ENCODE data around the gene PRKCD. TPM values are rescaled to one million over a fixed set of nuclear protein-coding genes. Genes with fewer than 3 reads are reported as not detected.
A peak's percentile ranks its signal among the peaks of the same experiment; 100 is the strongest.
"Not testable (repeated sequence)": the region's sequence is repeated elsewhere in the genome, so short reads cannot be mapped to it uniquely, and the experiment has no call there.

PRKCD gene
- total and polyA plus RNA-seq, 2 donors: 5.2 to 23.8 TPM

- Histone ChIP-seq H3K4me3 (ENCODE audit: low read depth, low read length) (no peak overlapping the region), H3K4me1 (ENCODE audit: insufficient read depth) (no peaks in the 10 kb centered on the region), H3K27ac (ENCODE audit: low read depth) (no peak overlapping the region), H3K36me3 (ENCODE audit: insufficient read depth) (no peaks in the 10 kb centered on the region)
- 83% methylated on average over 7 of the region's 7 CpGs for WGBS
- no peak for DNase-seq (ENCODE audit: extremely low spot score)
These were observed 14.6 kb upstream of the PRKCD start for GRCh38 chr3:53146319-53146891.

GRCh38 chr3:53147151-53147902 lies 13.7 kb upstream of the PRKCD start:
- DNase-seq (ENCODE audit: extremely low spot score): no peak
- 86% methylated on average over 11 of the region's 11 CpGs for WGBS
- Histone ChIP-seq H3K4me3 (ENCODE audit: low read depth, low read length) (no peak overlapping the region), H3K36me3 (ENCODE audit: insufficient read depth) (no peaks in the 10 kb centered on the region), H3K27ac (ENCODE audit: low read depth) (no peak overlapping the region), H3K4me1 (ENCODE audit: insufficient read depth) (no peaks in the 10 kb centered on the region)

DNA sequence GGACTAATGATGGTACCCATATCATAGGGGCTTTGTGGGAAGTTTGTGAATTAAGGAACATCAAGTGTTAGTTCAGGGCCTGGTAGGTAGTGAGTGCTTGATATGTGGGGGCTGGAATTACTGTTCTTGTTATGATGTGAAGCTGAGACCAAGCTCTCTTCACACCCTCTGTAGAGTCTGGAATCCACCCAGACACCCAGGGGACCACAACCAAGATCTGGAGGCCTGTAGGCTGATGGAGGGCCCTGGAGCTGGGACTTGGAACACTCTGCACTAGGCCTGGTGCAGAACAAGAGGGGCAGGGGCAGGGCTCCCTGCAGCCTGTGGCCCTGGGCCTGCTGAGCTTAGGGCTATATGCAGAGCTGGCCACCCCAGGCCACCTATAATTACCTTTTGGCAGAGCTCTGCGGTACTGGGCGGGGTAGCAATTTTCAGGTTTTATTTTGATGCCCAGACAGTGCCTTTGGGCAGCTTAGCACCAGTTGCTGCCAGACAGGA lies 13.1 kb upstream of the PRKCD start:
- Histone ChIP-seq H3K4me1 (ENCODE audit: insufficient read depth) (no peaks in the 10 kb centered on the region), H3K36me3 (ENCODE audit: insufficient read depth) (no peaks in the 10 kb centered on the region)
- WGBS: 83% methylated on average over 2 of the region's 2 CpGs

GRCh38 chr3:53149006-53149690 lies 11.9 kb upstream of the PRKCD start:
- no peak for DNase-seq (ENCODE audit: extremely low spot score)
- H3K27ac ChIP-seq (ENCODE audit: low read depth): no peak overlapping the region
- 88% methylated on average over 13 of the region's 13 CpGs for WGBS
- H3K36me3 ChIP-seq (ENCODE audit: insufficient read depth): no peaks in the 10 kb centered on the region
- H3K4me3 ChIP-seq (ENCODE audit: low read depth, low read length): no peak overlapping the region
- H3K4me1 ChIP-seq (ENCODE audit: insufficient read depth): no peaks in the 10 kb centered on the region

More for the DNA sequence above, 13.1 kb upstream of the PRKCD start:
- no peak overlapping the region for H3K4me3 ChIP-seq (ENCODE audit: low read depth, low read length)
- DNase-seq (ENCODE audit: extremely low spot score): no peak
- no peak overlapping the region for H3K27ac ChIP-seq (ENCODE audit: low read depth)

DNA sequence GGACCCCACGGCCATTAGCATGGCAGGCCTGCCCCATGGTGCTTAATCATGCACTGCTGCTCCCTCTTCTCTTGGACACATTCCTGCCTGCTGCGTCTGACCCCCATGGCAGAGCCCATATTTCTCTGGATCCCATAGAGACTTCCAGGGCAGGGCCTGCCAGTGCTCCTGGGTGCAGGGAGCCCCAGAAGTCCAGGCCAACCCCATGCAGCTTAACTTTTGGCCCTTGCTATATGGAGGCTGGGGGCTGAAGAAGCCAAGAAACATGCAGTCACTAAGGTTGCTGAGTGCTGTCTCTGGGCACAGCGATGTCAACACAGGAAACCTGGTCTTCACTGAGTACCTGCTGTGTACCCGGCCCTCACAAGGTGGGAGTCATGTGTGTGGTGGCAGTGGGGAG lies 11.3 kb upstream of the PRKCD start:
- Histone ChIP-seq H3K27ac (ENCODE audit: low read depth) (no peak overlapping the region), H3K4me3 (ENCODE audit: low read depth, low read length) (no peak overlapping the region), H3K4me1 (ENCODE audit: insufficient read depth) (no peaks in the 10 kb centered on the region), H3K36me3 (ENCODE audit: insufficient read depth) (no peaks in the 10 kb centered on the region)
- no peak for DNase-seq (ENCODE audit: extremely low spot score)
- WGBS: 89% methylated on average over 4 of the region's 4 CpGs

DNA sequence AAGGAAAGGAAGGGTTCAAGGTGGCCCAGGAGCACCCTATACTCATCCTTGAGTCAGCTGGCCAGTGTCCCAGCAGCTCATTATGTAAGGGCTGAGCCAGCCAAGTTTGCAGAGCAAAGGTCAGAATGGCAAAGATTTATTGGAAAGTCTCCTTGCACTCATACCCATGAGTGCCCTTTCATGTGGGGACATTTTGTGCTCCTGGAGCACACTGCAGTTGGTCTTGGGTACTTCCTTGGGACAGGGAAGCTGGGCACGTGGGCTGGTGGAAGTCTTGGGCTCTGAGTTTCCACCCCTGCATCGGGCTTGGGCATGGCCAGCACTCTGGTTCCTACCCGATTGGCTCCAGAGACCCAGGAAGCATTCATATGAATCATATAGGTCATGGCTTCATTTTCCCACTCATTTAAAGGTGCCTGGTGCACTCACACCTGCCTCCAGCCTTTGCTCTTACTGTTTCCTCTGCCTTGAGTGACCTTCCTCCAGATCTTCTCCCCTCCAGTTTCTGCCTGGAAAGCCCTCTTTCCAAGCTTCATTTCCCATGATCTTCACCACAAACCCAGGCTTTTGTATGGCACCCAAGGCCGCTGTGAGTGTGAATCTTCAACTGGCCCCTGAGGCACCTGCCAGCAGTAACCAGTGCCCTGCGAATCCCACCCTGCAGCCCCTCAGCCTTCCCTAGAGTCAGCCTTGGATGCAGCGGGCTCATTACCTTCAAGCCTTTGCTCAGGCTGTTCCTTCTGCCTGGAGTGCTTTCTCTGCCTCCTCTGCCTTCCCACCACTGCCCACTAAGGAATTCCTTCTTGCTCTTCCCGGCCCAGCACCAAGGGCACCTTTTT lies 10.5 kb upstream of the PRKCD start:
- Histone ChIP-seq H3K27ac (ENCODE audit: low read depth) (no peak overlapping the region), H3K4me3 (ENCODE audit: low read depth, low read length) (no peak overlapping the region), H3K4me1 (ENCODE audit: insufficient read depth) (no peaks in the 10 kb centered on the region), H3K36me3 (ENCODE audit: insufficient read depth) (no peaks in the 10 kb centered on the region)
- 79% methylated on average over 7 of the region's 7 CpGs for WGBS
- no peak for DNase-seq (ENCODE audit: extremely low spot score)

DNA sequence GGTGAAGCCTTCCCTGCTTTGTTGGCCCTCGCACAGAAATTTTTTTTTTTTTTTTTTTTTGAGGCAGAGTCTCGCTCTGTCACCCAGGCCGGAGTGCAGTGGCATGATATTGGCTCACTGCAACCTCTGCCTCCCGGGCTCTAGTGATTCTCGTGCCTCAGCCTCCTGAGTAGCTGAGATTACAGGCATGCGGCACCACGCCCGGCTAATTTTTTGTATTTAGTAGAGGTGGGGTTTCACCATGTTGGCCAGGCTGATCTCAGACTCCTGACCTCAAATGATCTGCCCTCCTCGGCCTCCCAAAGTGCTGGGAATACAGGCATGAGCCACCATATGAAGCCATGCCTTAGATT lies 9.9 kb upstream of the PRKCD start:
- not testable (repeated sequence) for H3K4me1 ChIP-seq (ENCODE audit: insufficient read depth)
- 91% methylated on average over 9 of the region's 9 CpGs for WGBS

DNA sequence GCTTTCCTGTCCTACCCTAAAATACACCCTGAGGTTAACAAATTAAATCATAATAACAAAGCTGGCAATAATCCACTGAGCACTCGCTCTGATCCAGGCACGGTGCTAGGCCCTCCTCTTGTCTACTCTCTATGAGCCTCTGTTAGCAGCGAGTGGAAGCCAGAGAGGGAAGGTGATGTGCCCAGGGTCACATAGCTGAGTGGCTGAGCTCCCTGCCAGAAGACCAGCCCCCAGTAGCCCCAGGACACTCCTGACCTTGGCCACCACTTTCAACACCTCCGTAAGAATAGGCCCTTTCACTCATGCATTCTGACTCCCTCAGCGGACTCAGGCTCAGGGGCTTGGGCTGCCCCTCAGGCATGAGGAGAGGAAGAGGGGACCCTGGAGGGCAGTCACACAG lies 9.5 kb upstream of the PRKCD start:
- H3K27ac ChIP-seq (ENCODE audit: low read depth): no peak overlapping the region
- H3K4me1 ChIP-seq (ENCODE audit: insufficient read depth): no peaks in the 10 kb centered on the region
- no peak overlapping the region for H3K4me3 ChIP-seq (ENCODE audit: low read depth, low read length)
- 87% methylated on average over 5 of the region's 5 CpGs for WGBS
- H3K36me3 ChIP-seq (ENCODE audit: insufficient read depth): no peaks in the 10 kb centered on the region
- DNase-seq (ENCODE audit: extremely low spot score): no peak

More for the DNA sequence above, 9.9 kb upstream of the PRKCD start:
- not testable (repeated sequence) for H3K36me3 ChIP-seq (ENCODE audit: insufficient read depth); H3K27ac ChIP-seq (ENCODE audit: low read depth); H3K4me3 ChIP-seq (ENCODE audit: low read depth, low read length); DNase-seq (ENCODE audit: extremely low spot score)

DNA sequence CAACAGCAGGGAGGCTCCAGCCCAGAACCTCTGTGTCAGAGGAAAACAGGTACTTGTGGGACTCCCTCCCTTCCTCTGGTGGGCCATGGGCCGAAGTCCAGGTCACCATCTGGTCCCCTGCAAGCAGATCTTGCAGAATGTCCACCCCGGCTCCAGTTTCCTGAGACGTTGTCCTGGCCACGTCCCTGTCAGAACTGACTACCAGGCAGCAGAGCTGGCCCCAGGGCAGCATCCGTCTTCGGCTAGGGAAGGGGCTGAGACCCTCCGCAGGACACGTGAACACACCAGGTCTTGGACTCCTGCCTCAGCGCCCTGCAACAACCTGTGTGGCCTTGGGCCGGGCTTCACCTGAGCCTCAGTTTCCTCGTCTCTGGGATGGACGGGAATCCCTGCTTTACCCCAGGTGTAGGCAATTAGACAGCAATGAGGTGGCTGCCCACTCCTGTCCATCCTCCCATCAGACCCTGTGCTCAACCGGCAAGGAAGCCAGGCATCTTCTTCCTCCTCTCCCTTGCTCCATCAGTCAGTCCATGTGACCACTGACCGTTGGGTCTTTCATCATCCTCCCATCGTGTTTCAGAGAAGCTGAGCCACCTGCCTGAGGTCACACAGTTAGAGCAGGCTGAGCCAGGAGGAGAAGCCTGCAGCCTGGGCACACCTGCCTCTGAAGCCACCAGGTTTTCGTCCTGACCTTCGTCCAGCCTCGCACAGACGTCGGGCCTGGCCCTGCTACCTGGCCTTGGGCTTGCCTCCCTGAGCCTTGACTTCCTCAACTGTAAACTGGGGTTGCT lies 8.9 kb upstream of the PRKCD start:
- Histone ChIP-seq H3K4me3 (ENCODE audit: low read depth, low read length) (no peak overlapping the region), H3K4me1 (ENCODE audit: insufficient read depth) (no peaks in the 10 kb centered on the region), H3K27ac (ENCODE audit: low read depth) (no peak overlapping the region), H3K36me3 (ENCODE audit: insufficient read depth) (no peaks in the 10 kb centered on the region)
- 81% methylated on average over 20 of the region's 20 CpGs for WGBS
- DNase-seq (ENCODE audit: extremely low spot score): no peak

DNA sequence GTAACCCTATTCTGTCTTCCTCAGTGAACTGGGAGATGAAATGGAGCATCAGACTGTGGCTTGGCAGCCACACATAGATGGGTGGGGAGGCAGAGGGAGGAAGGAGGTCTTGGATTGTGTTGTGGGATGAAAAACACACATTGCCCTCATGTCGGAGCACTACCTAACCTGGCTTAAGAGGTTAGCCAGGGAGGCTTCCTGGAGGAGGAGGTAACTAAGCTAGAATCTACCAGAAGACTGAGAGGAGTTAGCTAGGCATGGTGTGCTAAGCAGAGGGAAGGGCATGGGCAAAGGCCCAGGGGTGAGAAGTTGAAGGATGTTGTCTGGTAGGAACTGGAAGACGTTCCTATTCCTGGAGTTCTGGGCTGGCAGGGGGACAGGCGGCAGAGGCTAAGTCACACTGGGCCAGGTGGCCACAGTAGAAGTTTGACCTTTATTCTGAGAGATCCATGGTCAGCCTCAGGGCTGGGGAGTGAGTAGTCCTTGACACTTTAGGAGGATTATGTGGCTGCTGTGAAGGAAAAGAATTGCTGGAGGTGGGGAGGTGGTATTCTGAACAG lies 7.7 kb upstream of the PRKCD start:
- H3K4me3 ChIP-seq (ENCODE audit: low read depth, low read length): no peak overlapping the region
- H3K4me1 ChIP-seq (ENCODE audit: insufficient read depth): no peaks in the 10 kb centered on the region
- H3K27ac ChIP-seq (ENCODE audit: low read depth): no peak overlapping the region
- DNase-seq (ENCODE audit: extremely low spot score): no peak
- no peaks in the 10 kb centered on the region for H3K36me3 ChIP-seq (ENCODE audit: insufficient read depth)
- 68% methylated on average over 3 of the region's 3 CpGs for WGBS

GRCh38 chr3:53153980-53154379 lies 7.0 kb upstream of the PRKCD start:
- no peaks in the 10 kb centered on the region for H3K4me1 ChIP-seq (ENCODE audit: insufficient read depth)
- no peak for DNase-seq (ENCODE audit: extremely low spot score)
- H3K4me3 ChIP-seq (ENCODE audit: low read depth, low read length): no peak overlapping the region
- no peak overlapping the region for H3K27ac ChIP-seq (ENCODE audit: low read depth)
- WGBS: 58% methylated on average over 6 of the region's 6 CpGs
- H3K36me3 ChIP-seq (ENCODE audit: insufficient read depth): no peaks in the 10 kb centered on the region

GRCh38 chr3:53154881-53155285 lies 6.1 kb upstream of the PRKCD start:
- Histone ChIP-seq H3K36me3 (ENCODE audit: insufficient read depth) (no peaks in the 10 kb centered on the region), H3K27ac (ENCODE audit: low read depth) (peak overlapping the region; percentile 43), H3K4me1 (ENCODE audit: insufficient read depth) (no peaks in the 10 kb centered on the region), H3K4me3 (ENCODE audit: low read depth, low read length) (no peak overlapping the region)
- 79% methylated on average over 4 of the region's 4 CpGs for WGBS
- DNase-seq (ENCODE audit: extremely low spot score): no peak

Measured in urinary bladder (tissue), 4 donors.